Ectodermal cell (in vitro differentiated cells): Measurements from ENCODE around the gene NTRK1.

Experiments used
- H3K27ac ChIP-seq: 2 replicates; pipeline ENCODE4 v1.7.0; 2013; ENCODE audit warnings: mild to moderate bottlenecking, low read depth, low read length; ENCODE audit not compliant: insufficient read depth, poor library complexity, severe bottlenecking
- H3K27me3 ChIP-seq: 2 replicates; pipeline ENCODE4 v1.7.0; 2013; ENCODE audit warnings: mild to moderate bottlenecking, low read length; ENCODE audit not compliant: insufficient read depth, control insufficient read depth, poor library complexity, severe bottlenecking
- H3K36me3 ChIP-seq: one replicate; pipeline ENCODE4 v1.7.0; 2013; ENCODE audit warnings: low read length; ENCODE audit not compliant: control insufficient read depth, insufficient read depth
- H3K4me1 ChIP-seq: one replicate; pipeline ENCODE4 v1.7.0; 2013; ENCODE audit warnings: low read length; ENCODE audit not compliant: control insufficient read depth, insufficient read depth
- H3K4me3 ChIP-seq: 2 replicates; pipeline ENCODE4 v1.7.0; 2013; ENCODE audit warnings: low read depth, low read length, control low read depth; ENCODE audit not compliant: insufficient read depth
- H3K9me3 ChIP-seq: 2 replicates; pipeline ENCODE4 v1.7.0; 2013; ENCODE audit warnings: mild to moderate bottlenecking, low read length, moderate library complexity; ENCODE audit not compliant: control insufficient read depth
- WGBS, 2 experiments: methylation state at CpG; one replicate each; pipeline ENCODE4 v1.1.7; 2013; ENCODE audit warnings: missing lambda C conversion rate in 2 of 2; 5-methylcytosine and 5-hydroxymethylcytosine counted together

NTRK1 gene

DNA sequence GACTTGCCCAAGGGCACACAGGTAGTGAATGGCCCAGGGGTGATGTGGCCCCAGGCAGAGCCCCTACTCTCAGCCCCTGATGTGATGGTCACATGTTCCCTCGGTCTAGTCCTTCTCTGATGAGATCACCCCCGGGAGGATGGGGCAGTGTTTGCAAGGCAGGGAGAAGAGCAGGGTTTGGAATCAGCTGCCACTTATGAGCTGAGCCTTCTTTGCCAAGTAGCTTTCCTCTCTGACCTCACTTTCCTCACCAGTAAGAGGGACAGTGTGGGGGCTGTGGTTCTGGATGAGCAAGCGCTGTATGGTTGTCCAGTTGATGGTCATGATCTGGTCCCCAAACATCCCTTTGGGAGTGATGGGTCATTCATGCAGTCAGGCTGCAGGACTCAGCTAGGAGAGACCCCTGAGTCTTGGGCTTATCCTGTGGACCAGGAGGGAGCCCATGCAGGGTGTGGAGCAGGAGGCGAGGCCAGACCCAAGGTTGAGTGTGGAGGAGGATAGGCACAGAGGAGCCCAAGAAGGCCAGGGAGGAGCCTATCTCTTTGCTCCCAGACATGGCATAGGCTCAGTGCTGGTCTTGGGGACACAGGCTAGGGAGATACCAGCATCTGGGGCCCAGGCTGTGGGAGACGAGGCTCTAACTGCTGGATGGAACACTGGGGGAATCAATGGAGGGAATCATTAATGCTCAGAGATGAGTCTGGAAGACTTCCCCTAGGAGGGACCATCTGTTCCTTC lies 16.9 kb downstream of the NTRK1 start:
- peaks cover 21% of the 10 kb centered on the region for H3K27me3 ChIP-seq
- H3K4me1 ChIP-seq, result no peaks in the 10 kb centered on the region
- WGBS, 2 experiments, result 87 to 90% methylated on average over 5 of the region's 5 CpGs
- H3K4me3 ChIP-seq, result no peak overlapping the region
- no peaks in the 10 kb centered on the region for H3K36me3 ChIP-seq
- no peaks in the 10 kb centered on the region for H3K9me3 ChIP-seq
- H3K27ac ChIP-seq, result no peak overlapping the region

DNA sequence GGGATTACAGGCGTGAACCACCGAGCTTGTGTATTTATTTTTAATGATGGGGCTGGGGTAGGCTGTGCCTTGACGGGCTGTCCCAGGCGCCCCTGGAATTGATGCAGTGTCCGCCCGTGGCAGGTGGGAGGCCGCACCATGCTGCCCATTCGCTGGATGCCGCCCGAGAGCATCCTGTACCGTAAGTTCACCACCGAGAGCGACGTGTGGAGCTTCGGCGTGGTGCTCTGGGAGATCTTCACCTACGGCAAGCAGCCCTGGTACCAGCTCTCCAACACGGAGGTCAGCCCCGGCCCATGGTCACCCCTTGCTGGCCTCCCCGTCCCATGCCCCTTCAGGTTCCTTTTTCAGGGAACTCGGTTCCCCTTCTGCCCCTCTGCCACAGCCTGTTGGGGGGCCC lies 19.2 kb downstream of the NTRK1 start:
- Histone ChIP-seq H3K27me3 (peaks cover 24% of the 10 kb centered on the region), H3K36me3 (no peaks in the 10 kb centered on the region), H3K4me1 (peaks cover 11% of the 10 kb centered on the region), H3K9me3 (no peaks in the 10 kb centered on the region), H3K4me3 (no peak overlapping the region), H3K27ac (no peak overlapping the region)
- 93 to 94% methylated on average over 21 of the region's 21 CpGs for WGBS, 2 experiments

DNA sequence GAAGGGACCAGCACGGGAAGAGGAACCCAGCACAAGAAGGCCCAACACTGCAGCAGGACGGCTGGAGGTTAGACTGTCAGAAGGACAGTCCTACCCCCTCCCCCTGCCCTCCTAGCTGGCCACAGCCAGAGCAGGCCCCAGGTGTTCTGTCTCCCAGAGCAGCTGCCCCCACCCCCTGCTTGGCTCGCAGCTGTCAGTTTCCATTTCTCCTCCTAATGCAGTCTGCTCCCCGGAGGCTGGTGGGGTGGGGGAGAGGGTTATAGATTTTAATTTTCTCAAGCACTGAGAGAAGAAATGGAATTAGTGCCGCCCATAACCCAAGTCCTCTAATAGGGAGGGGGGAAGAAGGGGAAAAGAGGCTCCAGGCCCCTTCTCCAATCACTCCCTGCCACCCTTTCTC lies 19.8 kb downstream of the NTRK1 start:
- Histone ChIP-seq H3K36me3 (no peaks in the 10 kb centered on the region), H3K27me3 (peaks cover 24% of the 10 kb centered on the region), H3K27ac (no peak overlapping the region), H3K9me3 (no peaks in the 10 kb centered on the region), H3K4me1 (peaks cover 15% of the 10 kb centered on the region), H3K4me3 (no peak overlapping the region)
- WGBS, 2 experiments, result 80 to 86% methylated on average over 3 to 5 of the region's 5 CpGs

DNA sequence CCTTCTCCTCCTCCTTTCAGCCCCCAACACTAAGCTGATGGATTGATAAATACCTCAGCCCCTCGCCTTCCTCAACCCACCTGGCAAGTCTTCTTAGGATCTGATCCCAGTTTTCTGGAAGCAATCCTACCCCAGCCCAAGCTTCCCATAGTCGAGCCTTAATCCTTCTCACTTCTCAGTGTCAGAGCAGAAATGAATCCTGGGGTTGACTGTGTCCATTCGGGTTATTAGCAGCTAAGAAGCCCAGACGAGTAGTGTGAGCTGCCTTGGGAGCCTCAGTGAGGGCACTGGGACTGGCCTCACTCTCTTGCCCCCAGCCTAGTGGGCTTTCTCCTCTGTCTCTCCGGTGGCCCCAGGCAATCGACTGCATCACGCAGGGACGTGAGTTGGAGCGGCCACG lies 20.4 kb downstream of the NTRK1 start:
- 75 to 77% methylated on average over 10 of the region's 10 CpGs for WGBS, 2 experiments
- Histone ChIP-seq H3K4me1 (peaks cover 15% of the 10 kb centered on the region), H3K9me3 (no peaks in the 10 kb centered on the region), H3K4me3 (no peak overlapping the region), H3K27ac (no peak overlapping the region), H3K36me3 (no peaks in the 10 kb centered on the region), H3K27me3 (peaks cover 19% of the 10 kb centered on the region)

DNA sequence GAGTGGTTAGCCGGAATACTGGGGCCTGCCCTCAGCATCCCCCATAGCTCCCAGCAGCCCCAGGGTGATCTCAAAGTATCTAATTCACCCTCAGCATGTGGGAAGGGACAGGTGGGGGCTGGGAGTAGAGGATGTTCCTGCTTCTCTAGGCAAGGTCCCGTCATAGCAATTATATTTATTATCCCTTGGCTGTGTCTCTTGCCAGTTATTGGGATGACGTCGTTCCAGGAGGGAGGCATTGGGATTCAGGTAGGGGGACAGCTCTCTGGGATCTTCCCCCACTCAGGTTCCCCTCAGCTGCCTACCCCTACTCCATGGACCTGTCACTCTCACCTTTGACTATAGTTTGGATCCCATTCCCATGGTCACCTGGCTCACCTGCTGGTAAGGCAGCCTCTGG lies 21.0 kb downstream of the NTRK1 start:
- H3K4me3 ChIP-seq, result no peak overlapping the region
- 74 to 84% methylated on average over 4 of the region's 4 CpGs for WGBS, 2 experiments
- no peak overlapping the region for H3K27ac ChIP-seq
- H3K27me3 ChIP-seq, result peaks cover 13% of the 10 kb centered on the region
- no peaks in the 10 kb centered on the region for H3K9me3 ChIP-seq
- peaks cover 20% of the 10 kb centered on the region for H3K4me1 ChIP-seq
- H3K36me3 ChIP-seq, result no peaks in the 10 kb centered on the region

DNA sequence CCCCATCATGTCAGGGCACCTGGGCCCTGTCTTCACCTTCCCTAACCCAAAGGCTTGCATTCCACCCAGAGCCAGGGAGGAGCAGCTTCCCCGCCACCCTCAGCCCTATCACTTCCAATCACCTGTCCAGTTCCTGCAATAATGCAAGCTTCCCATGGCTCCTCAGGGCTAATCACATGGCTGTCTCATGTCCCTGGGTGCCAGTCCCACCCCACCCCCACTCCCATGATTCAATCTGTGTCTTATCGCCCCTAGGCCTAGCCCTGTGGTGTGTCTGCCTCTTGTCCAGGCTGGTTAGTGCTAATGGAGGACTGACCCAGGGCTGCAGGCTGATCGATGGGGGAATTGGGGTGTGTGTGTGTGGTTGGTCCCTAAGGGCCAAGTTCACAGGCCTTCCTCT lies 21.9 kb downstream of the NTRK1 start:
- H3K27ac ChIP-seq, result no peak overlapping the region
- no peaks in the 10 kb centered on the region for H3K9me3 ChIP-seq
- H3K4me1 ChIP-seq, result peaks cover 26% of the 10 kb centered on the region
- no peaks in the 10 kb centered on the region for H3K36me3 ChIP-seq
- peaks cover 9% of the 10 kb centered on the region for H3K27me3 ChIP-seq
- 84 to 88% methylated on average over 3 of the region's 3 CpGs for WGBS, 2 experiments
- H3K4me3 ChIP-seq, result no peak overlapping the region

DNA sequence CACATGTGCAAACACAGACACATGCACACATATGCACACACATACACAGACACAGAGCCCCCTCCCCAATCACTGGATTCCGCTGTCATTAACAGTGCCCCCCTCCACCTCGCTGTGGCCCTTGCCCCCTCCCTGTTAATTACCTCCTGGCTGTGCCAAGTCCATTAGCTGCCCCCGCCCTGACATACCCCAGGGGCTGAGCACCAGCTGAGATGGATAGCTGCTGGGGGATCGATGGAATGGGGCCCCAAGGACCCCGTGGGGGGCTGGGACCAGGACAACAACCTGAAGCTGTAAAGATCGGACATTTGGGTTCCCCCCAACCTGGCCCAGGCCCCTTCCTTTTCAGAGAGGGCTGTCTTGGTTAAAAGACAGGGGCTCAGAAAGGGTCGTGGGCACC lies 23.3 kb downstream of the NTRK1 start:
- H3K4me1 ChIP-seq, result peaks cover 30% of the 10 kb centered on the region
- H3K36me3 ChIP-seq, result no peaks in the 10 kb centered on the region
- peaks cover 3% of the 10 kb centered on the region for H3K27me3 ChIP-seq
- no peak overlapping the region for H3K27ac ChIP-seq
- H3K9me3 ChIP-seq, result no peaks in the 10 kb centered on the region
- no peak overlapping the region for H3K4me3 ChIP-seq
- 79 to 80% methylated on average over 7 of the region's 7 CpGs for WGBS, 2 experiments

DNA sequence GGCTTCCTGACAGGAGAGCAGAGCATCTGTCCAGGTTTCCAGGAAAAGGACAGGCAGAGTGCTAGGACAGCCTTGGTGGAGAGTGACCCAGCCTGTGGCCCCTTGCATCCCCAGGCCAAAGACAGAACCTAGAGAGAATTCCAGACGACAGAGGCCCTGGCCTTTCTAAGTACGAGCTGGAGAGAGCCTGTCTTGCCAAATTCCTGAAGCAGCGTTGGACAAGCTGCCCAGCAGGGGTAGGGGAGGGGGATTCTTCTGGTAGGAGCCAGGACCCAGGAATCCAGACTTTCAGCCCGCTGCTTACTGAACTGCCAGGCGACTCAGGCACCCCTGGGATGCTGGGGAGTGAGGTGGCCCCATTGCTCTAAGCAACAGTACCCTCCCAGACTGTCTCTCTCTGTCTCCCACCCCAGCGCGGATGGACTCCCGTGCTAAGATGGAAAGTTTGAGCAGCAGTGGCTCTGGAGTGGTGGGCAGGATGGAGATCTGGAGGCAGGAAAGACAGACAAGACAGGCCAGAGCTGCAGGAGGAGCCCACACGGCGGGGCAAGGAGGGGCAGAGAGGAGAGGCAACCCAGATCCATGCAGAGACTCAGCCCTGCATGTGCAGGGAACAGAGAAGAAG lies 24.0 kb downstream of the NTRK1 start:
- Histone ChIP-seq H3K27me3 (peaks cover 3% of the 10 kb centered on the region), H3K4me3 (no peak overlapping the region), H3K27ac (no peak overlapping the region), H3K9me3 (no peaks in the 10 kb centered on the region), H3K36me3 (no peaks in the 10 kb centered on the region), H3K4me1 (peaks cover 30% of the 10 kb centered on the region)
- 32 to 33% methylated on average over 10 of the region's 10 CpGs for WGBS, 2 experiments

DNA sequence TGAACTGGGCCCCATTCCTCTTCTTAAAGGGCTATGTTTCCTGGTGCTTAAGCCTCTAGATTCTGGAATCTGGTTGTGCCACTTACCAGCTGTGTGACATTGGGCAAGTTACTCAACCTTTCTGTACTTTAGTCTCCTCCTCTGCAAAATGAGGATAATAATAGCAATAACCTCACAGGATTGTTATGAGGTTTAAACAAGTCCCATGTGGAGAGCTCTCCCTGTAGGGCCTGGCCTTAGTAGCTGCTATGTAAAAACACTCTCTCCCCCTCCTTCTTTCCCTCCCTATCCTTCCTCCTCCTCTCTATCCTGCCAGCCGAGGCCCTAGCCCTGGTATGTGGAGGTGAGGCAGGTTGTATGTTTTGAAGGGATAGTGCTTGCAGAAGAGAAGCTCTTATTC lies 24.6 kb downstream of the NTRK1 start:
- Histone ChIP-seq H3K4me3 (no peak overlapping the region), H3K9me3 (no peaks in the 10 kb centered on the region), H3K27ac (no peak overlapping the region), H3K27me3 (peaks cover 5% of the 10 kb centered on the region), H3K4me1 (peaks cover 30% of the 10 kb centered on the region), H3K36me3 (no peaks in the 10 kb centered on the region)
- whole genome bisulfite sequencing, 2 experiments, result no CpG with 5 or more reads among the region's 1 CpG

DNA sequence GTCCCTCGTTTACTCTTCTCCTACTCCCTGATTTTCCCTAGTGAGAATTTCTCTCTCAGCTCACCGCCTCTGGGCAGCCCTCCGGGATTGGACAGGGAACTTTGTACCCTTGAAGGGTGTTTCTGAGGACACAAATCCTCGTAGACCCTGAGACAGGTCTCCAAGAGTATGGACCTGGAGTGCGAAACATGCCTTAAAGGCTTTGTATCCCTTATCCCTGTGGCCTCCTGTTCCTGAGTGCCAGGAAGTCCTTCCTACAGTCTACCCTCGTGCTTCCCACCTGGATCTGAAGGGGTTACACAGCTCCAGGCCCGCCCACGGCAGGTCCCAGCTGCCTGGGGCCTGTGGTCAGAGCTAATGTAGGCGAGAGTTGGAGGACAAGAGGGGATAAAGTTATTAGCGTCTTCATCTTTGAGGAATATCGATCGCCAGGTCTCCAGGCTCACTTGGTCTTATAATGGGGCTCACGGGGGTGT lies 25.3 kb downstream of the NTRK1 start:
- WGBS, 2 experiments, result 66 to 68% methylated on average over 13 of the region's 13 CpGs
- H3K27me3 ChIP-seq, result peaks cover 11% of the 10 kb centered on the region

More for the DNA sequence above, 25.3 kb downstream of the NTRK1 start:
- Histone ChIP-seq H3K4me3 (no peak overlapping the region), H3K36me3 (no peaks in the 10 kb centered on the region), H3K4me1 (peaks cover 30% of the 10 kb centered on the region), H3K9me3 (no peaks in the 10 kb centered on the region), H3K27ac (no peak overlapping the region)
